ENCODE results near the gene SKIL.

The SKIL gene

GRCh38 chr3:170429050-170429449, 71.5 kb downstream of the SKIL start:
- TF ChIP-seq EGR1 (IDR thresholded peaks at IDR 0.05) (no peak), YY1 (IDR thresholded peaks at IDR 0.05; ENCODE audit: low read depth) (no peak), ZBTB7A (IDR thresholded peaks at IDR 0.05; ENCODE audit: low read depth) (no peak), NFIC (IDR thresholded peaks at IDR 0.05) (no peak), RAD21 (IDR thresholded peaks at IDR 0.05; ENCODE audit: low read depth) (no peak), TEAD4 (IDR thresholded peaks at IDR 0.05) (no peak)

GRCh38 chr3:170431054-170431453, 73.5 kb downstream of the SKIL start:
- TF ChIP-seq YY1 (IDR thresholded peaks at IDR 0.05; ENCODE audit: low read depth), result no peak
- no peak for TF ChIP-seq MAX (IDR thresholded peaks at IDR 0.05)
- TF ChIP-seq CEBPB (IDR thresholded peaks at IDR 0.05), result no peak
- no peak for TF ChIP-seq TAF1 (IDR thresholded peaks at IDR 0.05; ENCODE audit: low read depth)
- TF ChIP-seq REST (IDR thresholded peaks at IDR 0.05; ENCODE audit: low read depth), result no peak
- TF ChIP-seq TCF12 (IDR thresholded peaks at IDR 0.05; ENCODE audit: low read depth), result no peak
- TF ChIP-seq NFIC (IDR thresholded peaks at IDR 0.05), result no peak
- no peak for TF ChIP-seq RAD21 (IDR thresholded peaks at IDR 0.05; ENCODE audit: low read depth)
- TF ChIP-seq EP300 (IDR thresholded peaks at IDR 0.05; ENCODE audit: borderline replicate concordance), result no peak
- TF ChIP-seq CREB1 (IDR thresholded peaks at IDR 0.05; ENCODE audit: low read depth), result no peak
- TF ChIP-seq ZBTB7A (IDR thresholded peaks at IDR 0.05; ENCODE audit: low read depth), result no peak
- no peak for TF ChIP-seq USF1 (IDR thresholded peaks at IDR 0.05)
- TF ChIP-seq EGR1 (IDR thresholded peaks at IDR 0.05), result no peak
- no peak for TF ChIP-seq TEAD4 (IDR thresholded peaks at IDR 0.05)
- TF ChIP-seq FOXM1 (IDR thresholded peaks at IDR 0.05; ENCODE audit: borderline replicate concordance, low read depth), result no peak

GRCh38 chr3:170432416-170432815, 74.9 kb downstream of the SKIL start:
- TF ChIP-seq RAD21 (IDR thresholded peaks at IDR 0.05; ENCODE audit: low read depth) (no peak), MAX (IDR thresholded peaks at IDR 0.05) (no peak), EGR1 (IDR thresholded peaks at IDR 0.05) (no peak), REST (IDR thresholded peaks at IDR 0.05; ENCODE audit: low read depth) (no peak), NFIC (IDR thresholded peaks at IDR 0.05) (no peak), CREB1 (IDR thresholded peaks at IDR 0.05; ENCODE audit: low read depth) (no peak), YY1 (IDR thresholded peaks at IDR 0.05; ENCODE audit: low read depth) (no peak), TEAD4 (IDR thresholded peaks at IDR 0.05) (no peak)

- TF ChIP-seq RAD21 (IDR thresholded peaks at IDR 0.05; ENCODE audit: low read depth) (no peak), EGR1 (IDR thresholded peaks at IDR 0.05) (no peak), NFIC (IDR thresholded peaks at IDR 0.05) (no peak), REST (IDR thresholded peaks at IDR 0.05; ENCODE audit: low read depth) (no peak), FOXM1 (IDR thresholded peaks at IDR 0.05; ENCODE audit: borderline replicate concordance, low read depth) (no peak), TCF12 (IDR thresholded peaks at IDR 0.05; ENCODE audit: low read depth) (no peak), TAF1 (IDR thresholded peaks at IDR 0.05; ENCODE audit: low read depth) (no peak), CEBPB (IDR thresholded peaks at IDR 0.05) (no peak), CREB1 (IDR thresholded peaks at IDR 0.05; ENCODE audit: low read depth) (no peak), EP300 (IDR thresholded peaks at IDR 0.05; ENCODE audit: borderline replicate concordance) (no peak), USF1 (IDR thresholded peaks at IDR 0.05) (no peak), YY1 (IDR thresholded peaks at IDR 0.05; ENCODE audit: low read depth) (no peak), MAX (IDR thresholded peaks at IDR 0.05) (no peak), TEAD4 (IDR thresholded peaks at IDR 0.05) (no peak), ZBTB7A (IDR thresholded peaks at IDR 0.05; ENCODE audit: low read depth) (no peak)
These were observed 79.2 kb downstream of the SKIL start for GRCh38 chr3:170436697-170437096.
